GM12878 (cell line): Measurements from ENCODE around the gene F12. TPM values are rescaled to one million over a fixed set of nuclear protein-coding genes. Genes with fewer than 3 reads are reported as not detected.

Experiments used
- ATAC-seq: fragments of 200-7000 bp; cut with Tn5 transposase; 3 replicates; pipeline ENCODE4 v1.9.1; 2020; ENCODE audit warnings: mild to moderate bottlenecking, moderate library complexity
- BruUV-seq: library from RNA; stranded (reverse); fragments of 400-500 nt; replicated peaks from 2 replicates; lab custom pipeline; 2021; lab: Mats Ljungman, UMichigan
- CTCF ChIA-PET: fragments of 300-600 bp; sonication (Branson Sonifier 250); formaldehyde crosslinking; extraction: SDS; loops from one replicate; lab custom pipeline; 2021; ENCODE audit warnings: inconsistent platforms; lab: Yijun Ruan, JAX
- POLR2A ChIA-PET: fragments of 350-600 bp; formaldehyde crosslinking; extraction: SDS; loops from one replicate; lab custom pipeline; 2021; ENCODE audit warnings: inconsistent platforms; lab: Charles Lee
- RAD21 ChIA-PET: fragments of 300-600 bp; sonication (Branson Sonifier 250); formaldehyde crosslinking; loops from one replicate; lab custom pipeline; 2023; ENCODE audit warnings: antibody characterized with exemption; ENCODE audit not compliant: unreplicated experiment; lab: Charles Lee
- SMC1A ChIA-PET: fragments of 300-600 bp; sonication (Branson Sonifier 250); formaldehyde crosslinking; loops from one replicate; lab custom pipeline; 2023; ENCODE audit not compliant: unreplicated experiment, uncharacterized antibody; lab: Charles Lee
- DNase-seq: peaks from one replicate; pipeline ENCODE4 v3.0.0-alpha.2; 2011; ENCODE audit warnings: low read depth, low spot score
- FAIRE-seq: peaks from 3 replicates; lab custom pipeline; 2011; peaks lifted over from hg19 to GRCh38; lab: Jason Lieb, UNC
- H2AFZ ChIP-seq: 2 replicates; pipeline ENCODE4 v1.6.0; 2011; ENCODE audit warnings: low read depth, low read length, control low read depth; ENCODE audit not compliant: control insufficient read depth
- H3K27ac ChIP-seq: 2 replicates; pipeline ENCODE4 v1.5.1; 2011; ENCODE audit warnings: control low read depth; ENCODE audit not compliant: control insufficient read depth, insufficient read depth
- H3K27me3 ChIP-seq, 2 experiments: replicated peaks in 1 of 2; 2 replicates each; pipeline versions ENCODE4 v1.6.0 to v1.6.1; 2011; ENCODE audit warnings: low read length in 1 of 2; ENCODE audit not compliant: control insufficient read depth in 2 of 2, insufficient read depth in 2 of 2
- H3K36me3 ChIP-seq, 2 experiments: 2 replicates each; pipeline ENCODE4 v1.5.1; 2011; ENCODE audit warnings: low read length in 1 of 2; ENCODE audit not compliant: control insufficient read depth in 2 of 2, insufficient read depth in 2 of 2
- H3K4me1 ChIP-seq: 2 replicates; pipeline ENCODE4 v1.6.1; 2011; ENCODE audit warnings: mild to moderate bottlenecking, low read length, moderate library complexity, mixed read lengths; ENCODE audit not compliant: control insufficient read depth, insufficient read depth
- H3K4me2 ChIP-seq: 2 replicates; pipeline ENCODE4 v1.6.0; 2011; ENCODE audit warnings: control low read depth; ENCODE audit not compliant: control insufficient read depth, insufficient read depth
- H3K4me3 ChIP-seq: fragments of 200-600 bp; sonication (generic); 2 replicates; pipeline ENCODE4 v1.5.1; 2016
- H3K79me2 ChIP-seq: 2 replicates; pipeline ENCODE4 v1.6.0; 2011; ENCODE audit warnings: low read length; ENCODE audit not compliant: control insufficient read depth, insufficient read depth
- H3K9ac ChIP-seq: 2 replicates; pipeline ENCODE4 v1.8.0; 2011; ENCODE audit warnings: low read length, control low read depth, mixed read lengths; ENCODE audit not compliant: control insufficient read depth, insufficient read depth
- H3K9me3 ChIP-seq: replicated peaks from 3 replicates; pipeline ENCODE4 v1.5.1; 2011; ENCODE audit warnings: mild to moderate bottlenecking, low read length; ENCODE audit not compliant: control insufficient read depth, insufficient read depth
- H4K20me1 ChIP-seq: 2 replicates; pipeline ENCODE4 v1.6.0; 2011; ENCODE audit not compliant: control insufficient read depth, insufficient read depth
- BHLHE40 ChIP-seq, 2 experiments: fragments of 450-650 bp in 1 of 2; IDR thresholded peaks; 2 replicates each; pipeline ENCODE4 v1.6.1; 2011 to 2017; ENCODE audit warnings: low read depth in 2 of 2, borderline replicate concordance in 1 of 2, improper control_type of control experiment in 1 of 2, low read length in 1 of 2, mild to moderate bottlenecking in 1 of 2
- CBFB ChIP-seq: IDR thresholded peaks from 2 replicates; pipeline ENCODE4 v1.6.1; 2016; ENCODE audit warnings: antibody characterized with exemption, low read depth
- CTCF ChIP-seq, 3 experiments: IDR thresholded peaks in 2 of 3; conservative IDR thresholded peaks in 1 of 3; 2 replicates each; pipeline ENCODE4 v1.5.1; 2011; ENCODE audit warnings: low read depth in 3 of 3, low read length in 3 of 3, mild to moderate bottlenecking in 3 of 3, control low read depth in 2 of 3, moderate library complexity in 2 of 3, inconsistent platforms in 1 of 3, mixed read lengths in 1 of 3; ENCODE audit not compliant: control insufficient read depth in 2 of 3, insufficient read depth in 1 of 3; ENCODE audit errors: extremely low read depth in 1 of 3
- HDGF ChIP-seq: fragments of 450-650 bp; IDR thresholded peaks from 2 replicates; pipeline ENCODE4 v1.6.1; 2016; ENCODE audit warnings: antibody characterized with exemption
- MLLT1 ChIP-seq: fragments of 450-650 bp; IDR thresholded peaks from 2 replicates; pipeline ENCODE4 v1.6.1; 2016; ENCODE audit warnings: mild to moderate bottlenecking
- MYB ChIP-seq: fragments of 150-350 bp; IDR thresholded peaks from 2 replicates; pipeline ENCODE4 v1.6.1; 2014; ENCODE audit warnings: mild to moderate bottlenecking, low read depth, low read length, borderline replicate concordance
- POLR2AphosphoS2 ChIP-seq: IDR thresholded peaks from 2 replicates; pipeline ENCODE4 v1.6.1; 2011; ENCODE audit warnings: low read depth, mild to moderate bottlenecking, low read length, improper control_type of control experiment, moderate library complexity
- POLR2AphosphoS5 ChIP-seq: IDR thresholded peaks from 2 replicates; pipeline ENCODE4 v1.6.1; 2011; ENCODE audit warnings: mild to moderate bottlenecking, low read length, inconsistent platforms
- RB1 ChIP-seq: fragments of 450-650 bp; formaldehyde crosslinking; IDR thresholded peaks from 2 replicates; pipeline ENCODE4 v1.6.1; 2017; ENCODE audit warnings: mild to moderate bottlenecking, borderline replicate concordance
- RELA ChIP-seq: fragments of 450-650 bp; IDR thresholded peaks from 2 replicates; pipeline ENCODE4 v1.8.0; 2014; ENCODE audit warnings: borderline replicate concordance; ENCODE audit not compliant: partially characterized antibody
- RELB ChIP-seq: fragments of 450-650 bp; IDR thresholded peaks from 2 replicates; pipeline ENCODE4 v1.6.1; 2017; ENCODE audit warnings: low read depth, mild to moderate bottlenecking, moderate library complexity
- SIN3A ChIP-seq: IDR thresholded peaks from 2 replicates; pipeline ENCODE4 v1.6.1; 2012; ENCODE audit warnings: low read depth, low read length, improper control_type of control experiment
- SMAD5 ChIP-seq: IDR thresholded peaks from 2 replicates; pipeline ENCODE4 v1.6.1; 2016; ENCODE audit warnings: antibody characterized with exemption, low read depth
- SPI1 ChIP-seq: IDR thresholded peaks from 2 replicates; pipeline ENCODE4 v1.6.1; 2011; ENCODE audit warnings: low read depth, mild to moderate bottlenecking, low read length, moderate library complexity, borderline replicate concordance; ENCODE audit not compliant: insufficient read depth
- STAT3 ChIP-seq: IDR thresholded peaks from 2 replicates; pipeline ENCODE4 v1.6.1; 2011; ENCODE audit warnings: low read depth, low read length, improper control_type of control experiment
- WGBS: methylation state at CpG from one replicate; pipeline ENCODE4 v1.1.6; 2016; ENCODE audit warnings: low lambda C conversion rate; ENCODE audit not compliant: insufficient replicate concordance, insufficient coverage; ENCODE audit errors: missing lambda C conversion rate; 5-methylcytosine and 5-hydroxymethylcytosine counted together
- in situ Hi-C: fragments of 300-500 bp; cut with MboI; formaldehyde crosslinking; loops from 9 replicates; pipeline ENCODE4 v1.14.3; 2018; ENCODE audit warnings: mixed read lengths
- intact Hi-C: fragments of 100-400 bp; cut with micrococcal nuclease; formaldehyde crosslinking; loops from one replicate; pipeline ENCODE4 v1.14.2; 2022; ENCODE audit not compliant: unreplicated experiment
- polyA plus RNA-seq, 11 experiments: library from polyadenylated mRNA; depleted of rRNA in 4 of 11; unstranded in 6 of 11; stranded (reverse) in 5 of 11; fragments of >200 nt; fragmentation: Nextera tagmentation in 4 of 11; fragmentation: Illumina TruSeq in 1 of 11; extraction: Ambion mirVana in 4 of 11; extraction: Trizol in 1 of 11; gene quantifications; 1 replicate in 1 of 11; 2 replicates in 10 of 11; pipeline versions ENCODE4 v1.2.1 to v1.2.3, GENCODE V29; 2011 to 2016; ENCODE audit warnings: inconsistent platforms in 2 of 11, missing spikeins in 2 of 11, low read depth in 1 of 11
- total RNA-seq, 4 experiments: library from RNA; depleted of rRNA in 3 of 4; stranded (reverse); fragments of >200 nt in 3 of 4; fragmentation: Illumina TruSeq in 1 of 4; extraction: Trizol in 1 of 4; gene quantifications; 2 replicates each; pipeline versions ENCODE4 v1.2.1 to v1.2.3, GENCODE V29; 2013 to 2021

Gene F12
- total and polyA plus RNA-seq, 10 of the 15 experiments (the other 5 are each of a cell fraction or from before 2014, with no cell fraction given): 0.25 to 11.3 (median 5.5) TPM

- TF ChIP-seq MLLT1: no peak
- no peak for TF ChIP-seq CTCF (IDR thresholded peaks at IDR 0.05 in 2 of 3, conservative IDR thresholded peaks at IDR 0.05 in 1 of 3; ENCODE audit: control insufficient read depth in 2 of 3, extremely low read depth in 1 of 3, insufficient read depth in 1 of 3, low read depth in 3 of 3, low read length in 3 of 3)
- 0 out of 2 replicates have a peak, but pooled peaks have one; percentile 31 for TF ChIP-seq RB1
- TF ChIP-seq SPI1: no peak
- peak; percentile 46; the same call in 1 of the 2 replicates for TF ChIP-seq POLR2AphosphoS5
Measured at GRCh38 chr5:177427919-177428573, 18.7 kb upstream of the F12 start (continued).

- peak overlapping the region; percentile 83 for H3K4me3 ChIP-seq
- no peak overlapping the region for H2AFZ ChIP-seq
- ChIA-PET POLR2A (interaction anchor here (0.6 to 13.4 kb wide), 10 partner anchors 11 to 77 kb away, joined by 3 to 358 read pairs (median 6); partner anchors contain the start of genes F12, PDLIM7, PFN3 and PRR7), CTCF (interaction anchor here (0.7 to 13.2 kb wide), 11 partner anchors 13 to 327 kb away, joined by 3 to 188 read pairs (median 10); partner anchors contain the start of genes PFN3 and PRR7), RAD21 (interaction anchor here (1.2 to 11.0 kb wide), 7 partner anchors 15 to 36 kb away, joined by 3 to 288 read pairs (median 7); partner anchors contain the start of gene PRR7), SMC1A (interaction anchor here (1.0 to 7.5 kb wide), 8 partner anchors 14 to 81 kb away, joined by 3 to 64 read pairs (median 32); partner anchors contain the start of genes PFN3 and PRR7)
- WGBS: under 1% methylated on average over 11 of the region's 11 CpGs
- intact Hi-C loops: loop anchor here (1.0 to 2.0 kb wide), 2 partner anchors 24 to 27 kb away; no protein-coding TSS in a partner anchor
- FAIRE-seq (no peak), ATAC-seq (no peak), DNase-seq (no peak)
- H3K4me1 ChIP-seq: peaks cover 51% of the 10 kb centered on the region
- H3K79me2 ChIP-seq: peaks cover 52% of the 10 kb centered on the region
- no peaks in the 10 kb centered on the region for H3K27me3 ChIP-seq
- H3K9me3 ChIP-seq: no peaks in the 10 kb centered on the region
- in situ Hi-C loops: no loop called here
- BruUV-seq: TSS peak; percentile 66
- peak overlapping the region; percentile 93 for H3K9ac ChIP-seq
- peak overlapping the region; percentile 94 for H3K27ac ChIP-seq
- H3K36me3 ChIP-seq: peaks cover 3% of the 10 kb centered on the region in 2 experiments; a peak in 3 of 4 replicates
- H4K20me1 ChIP-seq: no peaks in the 10 kb centered on the region
- peak overlapping the region; percentile 65 for H3K4me2 ChIP-seq
- TF ChIP-seq RELB: peak; percentile 46; the same call in 1 of the 2 replicates
- 0 out of 2 replicates have a peak, but pooled peaks have one; percentile 29 for TF ChIP-seq CBFB
- TF ChIP-seq RELA: peak; percentile 30
- 0 out of 2 replicates have a peak, but pooled peaks have one; percentile 6 for TF ChIP-seq SIN3A
- peak; percentile 65; the same call in 1 of the 2 replicates for TF ChIP-seq HDGF
- no peak for TF ChIP-seq MYB
- no peak for TF ChIP-seq STAT3
- TF ChIP-seq BHLHE40 (IDR thresholded peaks at IDR 0.05; ENCODE audit: borderline replicate concordance in 1 of 2, low read depth in 2 of 2, low read length in 1 of 2): peak; percentile 2 to 12; a peak in 2 of 4 replicates
- 0 out of 2 replicates have a peak, but pooled peaks have one; percentile 5 for TF ChIP-seq SMAD5
- TF ChIP-seq POLR2AphosphoS2: 0 out of 2 replicates have a peak, but pooled peaks have one; percentile 57
- TF ChIP-seq SPI1: no peak
Measured at GRCh38 chr5:177427211-177427822, 18.0 kb upstream of the F12 start.
